Hematopoietic multipotent progenitor cell treated with erythropoietin and hydrocortisone succinate and interleukin-3 and kit ligand, for 8 days (in vitro differentiated cells): ENCODE results near the gene LRMDA.

ENCODE experiments used
- DNase-seq: peaks from one replicate; pipeline ENCODE4 v3.0.0-alpha.2; 2015

LRMDA gene

GRCh38 chr10:76150876-76151288, 719.5 kb downstream of the LRMDA start:
- DNase-seq, result no peak

GRCh38 chr10:76152186-76152585, 720.8 kb downstream of the LRMDA start:
- DNase-seq, result no peak

GRCh38 chr10:76155961-76156360, 724.5 kb downstream of the LRMDA start:
- DNase-seq, result no peak

GRCh38 chr10:76160446-76161300, 729.2 kb downstream of the LRMDA start:
- no peak for DNase-seq

- DNase-seq, result no peak
Measured at GRCh38 chr10:76161301-76161582, 729.8 kb downstream of the LRMDA start.

- DNase-seq, result no peak
Measured at GRCh38 chr10:76168437-76168836, 737.0 kb downstream of the LRMDA start.

GRCh38 chr10:76169246-76169645, 737.8 kb downstream of the LRMDA start:
- DNase-seq, result no peak

- DNase-seq, result no peak
Measured at GRCh38 chr10:76172020-76172419, 740.6 kb downstream of the LRMDA start.

GRCh38 chr10:76175533-76176165, 744.2 kb downstream of the LRMDA start:
- no peak for DNase-seq

- DNase-seq, result no peak
Measured at GRCh38 chr10:76176166-76176550, 744.7 kb downstream of the LRMDA start.

- no peak for DNase-seq
Measured at GRCh38 chr10:76177936-76178335, 746.5 kb downstream of the LRMDA start.

- no peak for DNase-seq
Measured at GRCh38 chr10:76178532-76179292, 747.3 kb downstream of the LRMDA start.

- DNase-seq, result no peak
Measured at GRCh38 chr10:76179806-76180205, 748.4 kb downstream of the LRMDA start.

GRCh38 chr10:76184647-76185046, 753.2 kb downstream of the LRMDA start:
- no peak for DNase-seq

GRCh38 chr10:76185471-76186301, 754.3 kb downstream of the LRMDA start:
- no peak for DNase-seq

- DNase-seq, result no peak
Measured at GRCh38 chr10:76188216-76188615, 756.8 kb downstream of the LRMDA start.

- no peak for DNase-seq
Measured at GRCh38 chr10:76190634-76191270, 759.3 kb downstream of the LRMDA start.

- no peak for DNase-seq
Measured at GRCh38 chr10:76191336-76191735, 759.9 kb downstream of the LRMDA start.

- DNase-seq, result no peak
Measured at GRCh38 chr10:76192151-76192550, 760.7 kb downstream of the LRMDA start.

- no peak for DNase-seq
Measured at GRCh38 chr10:76192694-76193320, 761.4 kb downstream of the LRMDA start.

GRCh38 chr10:76195654-76196390, 764.4 kb downstream of the LRMDA start:
- no peak for DNase-seq
